Peyer's patch (tissue), 4 donors: ENCODE measurements around the gene TMEM108. TPM values are rescaled to one million over a fixed set of nuclear protein-coding genes. Genes with fewer than 3 reads are reported as not detected.

Experiments used
- DNase-seq, 3 donors: peaks; one replicate each; pipeline ENCODE4 v3.0.0-alpha.2; 2017 to 2019
- H3K27ac ChIP-seq, 4 donors: fragments of 200-600 bp; sonication (generic); one replicate each; pipeline ENCODE4 v1.5.1; 2016 to 2019
- H3K27me3 ChIP-seq, 2 donors: fragments of 200-600 bp; sonication (generic); one replicate each; pipeline ENCODE4 v1.5.1; 2019
- H3K36me3 ChIP-seq, 3 donors: fragments of 200-600 bp; sonication (generic); one replicate each; pipeline ENCODE4 v1.5.1; 2016 to 2019
- H3K4me1 ChIP-seq, 4 donors: fragments of 200-600 bp; sonication (generic); one replicate each; pipeline ENCODE4 v1.5.1; 2016 to 2019
- H3K4me3 ChIP-seq, 4 donors: fragments of 200-600 bp; sonication (generic); 1 replicate in 3 of 4; 2 replicates in 1 of 4; pipeline ENCODE4 v1.5.1; 2016 to 2019; ENCODE audit warnings: mild to moderate bottlenecking in 1 of 4
- H3K9me3 ChIP-seq, 4 donors: fragments of 200-600 bp; sonication (generic); one replicate each; pipeline ENCODE4 v1.5.1; 2016 to 2019; ENCODE audit warnings: mild to moderate bottlenecking in 1 of 4
- POLR2A ChIP-seq, 2 donors: fragments of 450-650 bp; IDR thresholded peaks; one replicate each; pipeline ENCODE4 v1.5.1; 2017; ENCODE audit warnings: antibody characterized with exemption in 2 of 2, mild to moderate bottlenecking in 2 of 2, moderate library complexity in 2 of 2
- total RNA-seq, 4 donors: library from RNA; depleted of rRNA; stranded (reverse); fragments of >200 nt; gene quantifications; one replicate each; pipeline ENCODE4 v1.1.0, GENCODE V29; 2016
- TF ChIP-seq, protein P1 (sequence below), 6 experiments: fragments of 450-650 bp in 4 of 6; fragments of 200-600 bp in 2 of 6; sonication (generic) in 1 of 6; IDR thresholded peaks; one replicate each; pipeline ENCODE4 v1.5.1; 2017 to 2019; ENCODE audit warnings: antibody characterized with exemption in 6 of 6, mild to moderate bottlenecking in 3 of 6, moderate library complexity in 1 of 6

TMEM108 gene
- total RNA-seq, 4 donors from 2014 or later: 1.4 to 1.7 TPM; not detected in 2

DNA sequence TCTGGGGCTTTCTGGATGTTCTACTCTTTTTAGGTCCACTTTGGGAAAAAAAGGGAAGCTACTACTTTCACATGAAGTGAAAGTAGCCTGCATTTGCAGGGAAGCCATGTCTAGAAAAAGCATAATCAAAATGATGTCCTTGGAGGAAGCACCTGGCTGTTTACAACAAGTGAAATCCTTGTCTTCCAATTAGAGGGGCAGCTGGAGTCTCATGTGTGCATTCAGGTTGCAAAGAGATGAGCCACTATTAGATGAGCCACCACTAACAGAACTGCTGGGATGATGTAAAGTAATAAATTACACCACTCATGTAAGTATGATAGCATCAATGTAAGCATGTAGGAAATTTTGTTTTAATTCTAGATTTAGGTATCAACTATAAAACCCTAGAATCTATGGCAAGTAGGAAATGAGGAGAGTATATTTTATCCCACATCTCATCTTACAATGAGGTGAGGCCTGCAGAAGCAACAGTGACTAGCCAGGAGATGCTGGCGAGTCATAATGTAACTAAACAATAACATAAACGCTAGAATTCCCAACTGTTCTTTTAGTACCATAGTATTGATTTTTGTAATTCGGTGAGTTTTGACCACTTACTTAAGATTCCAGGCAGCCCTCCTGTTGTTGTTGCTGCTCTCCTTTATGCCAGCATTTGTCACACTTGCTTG is 75.9 kb downstream of the TMEM108 start:
- Histone ChIP-seq H3K4me1 (no peaks in the 10 kb centered on the region), H3K36me3 (no peaks in the 10 kb centered on the region), H3K4me3 (no peak overlapping the region), H3K9me3 (no peaks in the 10 kb centered on the region), H3K27me3 (no peaks in the 10 kb centered on the region), H3K27ac (no peak overlapping the region)
- DNase-seq: no peak
- TF ChIP-seq POLR2A (IDR thresholded peaks at IDR 0.05): no peak
- TF ChIP-seq, protein P1, sequence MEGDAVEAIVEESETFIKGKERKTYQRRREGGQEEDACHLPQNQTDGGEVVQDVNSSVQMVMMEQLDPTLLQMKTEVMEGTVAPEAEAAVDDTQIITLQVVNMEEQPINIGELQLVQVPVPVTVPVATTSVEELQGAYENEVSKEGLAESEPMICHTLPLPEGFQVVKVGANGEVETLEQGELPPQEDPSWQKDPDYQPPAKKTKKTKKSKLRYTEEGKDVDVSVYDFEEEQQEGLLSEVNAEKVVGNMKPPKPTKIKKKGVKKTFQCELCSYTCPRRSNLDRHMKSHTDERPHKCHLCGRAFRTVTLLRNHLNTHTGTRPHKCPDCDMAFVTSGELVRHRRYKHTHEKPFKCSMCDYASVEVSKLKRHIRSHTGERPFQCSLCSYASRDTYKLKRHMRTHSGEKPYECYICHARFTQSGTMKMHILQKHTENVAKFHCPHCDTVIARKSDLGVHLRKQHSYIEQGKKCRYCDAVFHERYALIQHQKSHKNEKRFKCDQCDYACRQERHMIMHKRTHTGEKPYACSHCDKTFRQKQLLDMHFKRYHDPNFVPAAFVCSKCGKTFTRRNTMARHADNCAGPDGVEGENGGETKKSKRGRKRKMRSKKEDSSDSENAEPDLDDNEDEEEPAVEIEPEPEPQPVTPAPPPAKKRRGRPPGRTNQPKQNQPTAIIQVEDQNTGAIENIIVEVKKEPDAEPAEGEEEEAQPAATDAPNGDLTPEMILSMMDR (IDR thresholded peaks at IDR 0.05): no peak

- no peak overlapping the region for H3K27ac ChIP-seq
- H3K9me3 ChIP-seq: no peaks in the 10 kb centered on the region
- DNase-seq: no peak
- no peak overlapping the region for H3K4me3 ChIP-seq
- no peaks in the 10 kb centered on the region for H3K36me3 ChIP-seq
- H3K27me3 ChIP-seq: no peaks in the 10 kb centered on the region
- H3K4me1 ChIP-seq: no peaks in the 10 kb centered on the region
- TF ChIP-seq, protein P1 (IDR thresholded peaks at IDR 0.05): no peak
- TF ChIP-seq POLR2A (IDR thresholded peaks at IDR 0.05): no peak
Observed at GRCh38 chr3:133115176-133115575, 77.0 kb downstream of the TMEM108 start.

GRCh38 chr3:133117342-133117741 is 79.2 kb downstream of the TMEM108 start:
- TF ChIP-seq, protein P1 (IDR thresholded peaks at IDR 0.05): no peak
- TF ChIP-seq POLR2A (IDR thresholded peaks at IDR 0.05): no peak
- H3K4me1 ChIP-seq: no peaks in the 10 kb centered on the region
- DNase-seq: no peak
- no peaks in the 10 kb centered on the region for H3K27me3 ChIP-seq
- no peaks in the 10 kb centered on the region for H3K9me3 ChIP-seq
- no peaks in the 10 kb centered on the region for H3K36me3 ChIP-seq
- no peak overlapping the region for H3K27ac ChIP-seq
- no peak overlapping the region for H3K4me3 ChIP-seq

DNA sequence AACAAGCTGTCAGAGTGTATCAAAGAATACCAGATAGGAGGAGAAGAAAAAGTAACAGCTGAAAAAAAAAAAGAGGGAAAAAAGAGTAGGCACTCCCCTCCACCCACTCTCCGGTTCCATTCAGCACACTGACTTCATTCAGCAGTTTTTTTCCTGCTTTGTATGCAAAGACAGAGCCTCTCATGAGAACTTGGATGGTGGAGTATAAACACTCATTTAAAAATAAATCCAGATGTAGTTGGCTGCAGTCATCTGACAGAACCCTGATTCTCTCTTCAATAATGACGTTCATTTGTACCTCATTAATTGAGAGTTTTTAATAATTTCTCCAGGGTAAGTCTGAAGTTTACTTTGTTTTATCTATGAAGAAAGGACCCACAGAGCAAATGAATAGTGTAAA is 81.0 kb downstream of the TMEM108 start:
- Histone ChIP-seq H3K27ac (no peak overlapping the region), H3K27me3 (no peaks in the 10 kb centered on the region), H3K9me3 (no peaks in the 10 kb centered on the region), H3K36me3 (no peaks in the 10 kb centered on the region), H3K4me1 (no peaks in the 10 kb centered on the region), H3K4me3 (no peak overlapping the region)
- DNase-seq: no peak
- TF ChIP-seq, protein P1 (IDR thresholded peaks at IDR 0.05): no peak
- no peak for TF ChIP-seq POLR2A (IDR thresholded peaks at IDR 0.05)

DNA sequence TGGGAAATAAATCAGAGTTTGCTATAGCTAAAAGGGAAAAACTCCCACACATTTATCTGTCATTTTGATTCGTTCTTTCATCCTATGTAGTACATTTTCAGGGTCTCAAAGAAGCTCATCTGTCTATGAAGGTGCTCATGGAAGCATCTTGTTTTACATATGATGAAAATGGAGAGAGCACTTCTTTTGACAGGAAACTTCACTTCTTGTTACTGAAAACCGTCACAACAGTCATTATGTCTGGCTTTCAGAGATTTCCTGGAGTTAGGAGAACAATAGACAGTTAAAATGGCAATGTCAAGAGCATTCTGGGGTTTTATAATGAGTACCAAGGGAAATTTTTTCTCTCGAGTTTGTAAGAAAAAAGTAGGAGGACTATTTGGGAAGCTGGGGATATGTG is 83.3 kb downstream of the TMEM108 start:
- DNase-seq: no peak
- H3K27ac ChIP-seq: no peak overlapping the region
- no peaks in the 10 kb centered on the region for H3K9me3 ChIP-seq
- H3K4me3 ChIP-seq: no peak overlapping the region
- H3K4me1 ChIP-seq: no peaks in the 10 kb centered on the region
- H3K36me3 ChIP-seq: no peaks in the 10 kb centered on the region
- H3K27me3 ChIP-seq: no peaks in the 10 kb centered on the region
- no peak for TF ChIP-seq POLR2A (IDR thresholded peaks at IDR 0.05)
- TF ChIP-seq, protein P1 (IDR thresholded peaks at IDR 0.05): no peak

GRCh38 chr3:133123636-133124035 is 85.4 kb downstream of the TMEM108 start:
- Histone ChIP-seq H3K4me1 (no peaks in the 10 kb centered on the region), H3K4me3 (no peak overlapping the region), H3K9me3 (no peaks in the 10 kb centered on the region), H3K36me3 (no peaks in the 10 kb centered on the region), H3K27me3 (no peaks in the 10 kb centered on the region), H3K27ac (no peak overlapping the region)
- no peak for DNase-seq
- TF ChIP-seq, protein P1 (IDR thresholded peaks at IDR 0.05): no peak
- no peak for TF ChIP-seq POLR2A (IDR thresholded peaks at IDR 0.05)
